Measurements from ENCODE around the gene ELMOD1. TPM values are rescaled to one million over a fixed set of nuclear protein-coding genes. Genes with fewer than 3 reads are reported as not detected.

Gene ELMOD1
- total and polyA plus RNA-seq, 7 experiments from 2014 or later: not detected

- intact Hi-C loops (cut with micrococcal nuclease): loop anchor here (2.0 to 10.0 kb wide), 9 partner anchors 15 to 1487 kb away; partner anchors contain the start of genes C11orf65 (in 2 of the 2), POGLUT3 (in 2 of the 2), AASDHPPT (in 1 of the 2) and ACAT1 (in 1 of the 2)
- POLR2A ChIA-PET: no interaction called here
- H3K9me3 Mint-ChIP-seq: no peaks in the 10 kb centered on the region
- ATAC-seq (no peak), DNase-seq (no peak)
- Histone ChIP-seq H3K4me3 (ENCODE audit: low read length) (no peak overlapping the region), H3K36me3 (ENCODE audit: control insufficient read depth in 2 of 3, insufficient read depth in 3 of 3, low read length in 3 of 3) (peaks cover 0 to 16% (median 3%) of the 10 kb centered on the region in 3 experiments), H3K4me1 (ENCODE audit: control insufficient read depth in 2 of 2, insufficient read depth in 2 of 2, low read length in 2 of 2) (peaks cover 8 to 15% of the 10 kb centered on the region in 2 donors), H3K27me3 (ENCODE audit: control insufficient read depth in 2 of 2, insufficient read depth in 2 of 2, low read length in 2 of 2) (no peaks in the 10 kb centered on the region), H3K9me3 (ENCODE audit: control insufficient read depth in 2 of 3, low read length in 3 of 3) (no peaks in the 10 kb centered on the region), H3K27ac (ENCODE audit: low read depth, low read length) (no peak overlapping the region)
- peak overlapping the region in 1 of 9 donors; percentile 8 for H3K27ac Mint-ChIP-seq
- CTCF ChIA-PET: no interaction called here
- no peaks in the 10 kb centered on the region for H3K27me3 Mint-ChIP-seq
- H3K4me1 Mint-ChIP-seq: peaks cover 26 to 63% (median 53%) of the 10 kb centered on the region in 7 donors
- H3K4me3 Mint-ChIP-seq: no peak overlapping the region
- peaks cover 0 to 22% (median 5%) of the 10 kb centered on the region in 5 donors for H3K36me3 Mint-ChIP-seq
Measured at GRCh38 chr11:107561688-107562087, 29.3 kb upstream of the ELMOD1 start.

- no peaks in the 10 kb centered on the region for H3K27me3 Mint-ChIP-seq
- Histone ChIP-seq H3K4me3 (ENCODE audit: low read length) (no peak overlapping the region), H3K27ac (ENCODE audit: low read depth, low read length) (no peak overlapping the region), H3K9me3 (ENCODE audit: control insufficient read depth in 2 of 3, low read length in 3 of 3) (no peaks in the 10 kb centered on the region), H3K36me3 (ENCODE audit: control insufficient read depth in 2 of 3, insufficient read depth in 3 of 3, low read length in 3 of 3) (peaks cover 0 to 16% (median 3%) of the 10 kb centered on the region in 3 experiments), H3K27me3 (ENCODE audit: control insufficient read depth in 2 of 2, insufficient read depth in 2 of 2, low read length in 2 of 2) (no peaks in the 10 kb centered on the region), H3K4me1 (ENCODE audit: control insufficient read depth in 2 of 2, insufficient read depth in 2 of 2, low read length in 2 of 2) (peaks cover 8 to 20% of the 10 kb centered on the region in 2 donors)
- DNase-seq (no peak), ATAC-seq (no peak)
- CTCF ChIA-PET: interaction anchor here (0.6 to 5.2 kb wide), 8 partner anchors 10 to 208 kb away, joined by 3 to 40 read pairs (median 4); partner anchors contain the start of gene CWF19L2
- intact Hi-C loops (cut with micrococcal nuclease): loop anchor here (1.0 to 10.0 kb wide), 13 partner anchors 14 to 1488 kb away; partner anchors contain the start of genes C11orf65 (in 2 of the 2), POGLUT3 (in 2 of the 2), AASDHPPT (in 1 of the 2) and ACAT1 (in 1 of the 2)
- peaks cover 0 to 20% (median 4%) of the 10 kb centered on the region in 5 donors for H3K36me3 Mint-ChIP-seq
- H3K27ac Mint-ChIP-seq: peak overlapping the region in 3 of 9 donors; percentile 28 to 74 (median 35)
- no peaks in the 10 kb centered on the region for H3K9me3 Mint-ChIP-seq
- POLR2A ChIA-PET: interaction anchor here (0.9 to 1.2 kb wide), 2 partner anchors 10 to 105 kb away, joined by 3 read pairs; partner anchors contain the start of gene CWF19L2
- H3K4me1 Mint-ChIP-seq: peaks cover 28 to 69% (median 58%) of the 10 kb centered on the region in 7 donors
- H3K4me3 Mint-ChIP-seq: peak overlapping the region in 1 of 10 donors; percentile 2
Measured at GRCh38 chr11:107562647-107563208, 28.2 kb upstream of the ELMOD1 start.

DNA sequence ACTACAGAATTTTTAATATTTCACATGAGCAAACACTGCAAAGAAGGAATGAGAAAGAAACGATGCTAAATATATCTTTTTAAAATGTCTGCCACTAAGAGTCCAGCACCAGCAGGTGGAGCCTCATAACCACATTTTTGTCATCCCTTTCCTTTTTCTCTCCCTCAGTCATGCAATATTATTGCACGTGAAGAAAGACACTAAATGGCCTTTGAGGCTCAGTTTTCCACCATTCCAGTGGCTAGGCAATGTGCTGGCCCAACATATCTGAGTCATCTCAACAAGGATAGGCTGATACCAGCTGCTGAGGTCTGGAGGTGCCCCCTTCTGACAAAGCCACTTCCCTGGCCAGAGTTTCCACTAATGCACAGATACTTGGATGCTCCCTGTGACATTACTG is 27.2 kb upstream of the ELMOD1 start:
- H3K9me3 ChIP-seq (ENCODE audit: control insufficient read depth in 2 of 3, low read length in 3 of 3): no peaks in the 10 kb centered on the region
- H3K36me3 ChIP-seq (ENCODE audit: control insufficient read depth in 2 of 3, insufficient read depth in 3 of 3, low read length in 3 of 3): peaks cover 0 to 11% (median 3%) of the 10 kb centered on the region in 3 experiments
- ChIA-PET POLR2A (interaction anchor here (0.8 to 3.7 kb wide), 3 partner anchors 8 to 106 kb away, joined by 3 to 23 read pairs (median 3); partner anchors contain the start of gene CWF19L2), CTCF (interaction anchor here (0.6 to 5.2 kb wide), 8 partner anchors 9 to 208 kb away, joined by 3 to 40 read pairs (median 4); partner anchors contain the start of gene CWF19L2)
- peaks cover 8 to 20% of the 10 kb centered on the region in 2 donors for H3K4me1 ChIP-seq (ENCODE audit: control insufficient read depth in 2 of 2, insufficient read depth in 2 of 2, low read length in 2 of 2)
- no peak overlapping the region for H3K4me3 ChIP-seq (ENCODE audit: low read length)
- no peak for ATAC-seq
- Mint-ChIP-seq H3K4me3 (peak overlapping the region in 8 of 10 donors; percentile 1 to 94 (median 53)), H3K36me3 (peaks cover 0 to 20% (median 4%) of the 10 kb centered on the region in 5 donors), H3K27ac (peak overlapping the region in 7 of 9 donors; percentile 4 to 89 (median 65)), H3K4me1 (peaks cover 28 to 73% (median 58%) of the 10 kb centered on the region in 7 donors), H3K27me3 (no peaks in the 10 kb centered on the region), H3K9me3 (no peaks in the 10 kb centered on the region)
- H3K27ac ChIP-seq (ENCODE audit: low read depth, low read length): peak overlapping the region; percentile 19
- intact Hi-C loops (cut with micrococcal nuclease): loop anchor here (1.0 to 10.0 kb wide), 15 partner anchors 13 to 1489 kb away; partner anchors contain the start of genes C11orf65 (in 2 of the 2), ELMOD1 (in 2 of the 2), POGLUT3 (in 2 of the 2) and AASDHPPT (in 1 of the 2)
- no peaks in the 10 kb centered on the region for H3K27me3 ChIP-seq (ENCODE audit: control insufficient read depth in 2 of 2, insufficient read depth in 2 of 2, low read length in 2 of 2)
- peak in 7 of 9 donors; percentile 22 to 50 (median 35) for DNase-seq

- H3K36me3 Mint-ChIP-seq: peaks cover 0 to 10% (median 0%) of the 10 kb centered on the region in 5 donors
- H3K27ac Mint-ChIP-seq: peak overlapping the region; percentile 87 to 97 (median 90)
- H3K4me1 ChIP-seq (ENCODE audit: control insufficient read depth in 2 of 2, insufficient read depth in 2 of 2, low read length in 2 of 2): peaks cover 8 to 20% of the 10 kb centered on the region in 2 donors
- H3K27ac ChIP-seq (ENCODE audit: low read depth, low read length): peak overlapping the region; percentile 73
- no peaks in the 10 kb centered on the region for H3K27me3 Mint-ChIP-seq
- CTCF ChIA-PET: interaction anchor here (2.0 to 5.2 kb wide), 2 partner anchors 124 to 206 kb away, joined by 4 to 40 read pairs; no protein-coding TSS in a partner anchor
- POLR2A ChIA-PET: interaction anchor here (3.7 kb wide), 1 partner anchor 107 kb away, joined by 23 read pairs; the partner anchor contains the start of gene CWF19L2
- ATAC-seq (no peak), DNase-seq (peak in 1 of 9 donors; percentile 2)
- H3K36me3 ChIP-seq (ENCODE audit: control insufficient read depth in 2 of 3, insufficient read depth in 3 of 3, low read length in 3 of 3): peaks cover 0 to 3% (median 0%) of the 10 kb centered on the region in 3 experiments
- peak overlapping the region; percentile 98 for H3K4me3 ChIP-seq (ENCODE audit: low read length)
- intact Hi-C loops (cut with micrococcal nuclease): loop anchor here (1.0 to 10.0 kb wide), 19 partner anchors 16 to 1543 kb away; partner anchors contain the start of genes AASDHPPT (in 2 of the 2), ACAT1 (in 2 of the 2), ATM (in 2 of the 2) and C11orf65 (in 2 of the 2)
- H3K4me1 Mint-ChIP-seq: peaks cover 28 to 70% (median 58%) of the 10 kb centered on the region in 7 donors
- no peaks in the 10 kb centered on the region for H3K9me3 Mint-ChIP-seq
- peak overlapping the region; percentile 87 to 98 (median 94) for H3K4me3 Mint-ChIP-seq
- H3K9me3 ChIP-seq (ENCODE audit: control insufficient read depth in 2 of 3, low read length in 3 of 3): no peaks in the 10 kb centered on the region
- no peaks in the 10 kb centered on the region for H3K27me3 ChIP-seq (ENCODE audit: control insufficient read depth in 2 of 2, insufficient read depth in 2 of 2, low read length in 2 of 2)
Measured at GRCh38 chr11:107564877-107565218, 26.1 kb upstream of the ELMOD1 start.

- CTCF ChIA-PET: interaction anchor here (0.6 to 5.2 kb wide), 2 partner anchors 124 to 224 kb away, joined by 3 to 40 read pairs; no protein-coding TSS in a partner anchor
Measured at GRCh38 chr11:107565219-107565937, 25.6 kb upstream of the ELMOD1 start, which contains the start of gene ALKBH8. ALKBH8 (minus strand) TSS chr11:107565735; CDS start chr11:107560893, 4,842 bp downstream.

More at GRCh38 chr11:107565219-107565937, 25.6 kb upstream of the ELMOD1 start, which contains the start of gene ALKBH8:
- H3K36me3 Mint-ChIP-seq: peaks cover 0 to 7% (median 0%) of the 10 kb centered on the region in 5 donors
- H3K4me1 Mint-ChIP-seq: peaks cover 28 to 70% (median 58%) of the 10 kb centered on the region in 7 donors
- peak within 1 kb of the TSS; percentile 87 to 97 (median 90) for H3K27ac Mint-ChIP-seq
- intact Hi-C loops (cut with micrococcal nuclease): loop anchor here (1.0 to 10.0 kb wide), 17 partner anchors 16 to 1543 kb away; partner anchors contain the start of genes AASDHPPT (in 2 of the 2), ACAT1 (in 2 of the 2), ATM (in 2 of the 2) and C11orf65 (in 2 of the 2)
- ATAC-seq (peak; percentile 96), DNase-seq (peak; percentile 50 to 77 (median 75))
- no peaks in the 10 kb centered on the region for H3K9me3 Mint-ChIP-seq
- H3K27me3 Mint-ChIP-seq: peaks cover 0 to 3% (median 0%) of the 10 kb centered on the region in 5 donors
- peak within 1 kb of the TSS; percentile 98 for H3K4me3 ChIP-seq (ENCODE audit: low read length)
- H3K4me3 Mint-ChIP-seq: peak within 1 kb of the TSS; percentile 87 to 98 (median 94)
- peaks cover 8 to 20% of the 10 kb centered on the region in 2 donors for H3K4me1 ChIP-seq (ENCODE audit: control insufficient read depth in 2 of 2, insufficient read depth in 2 of 2, low read length in 2 of 2)
- POLR2A ChIA-PET: interaction anchor here (3.7 kb wide), 1 partner anchor 107 kb away, joined by 23 read pairs; the partner anchor contains the start of gene CWF19L2
- peak within 1 kb of the TSS; percentile 73 for H3K27ac ChIP-seq (ENCODE audit: low read depth, low read length)
- H3K36me3 ChIP-seq (ENCODE audit: control insufficient read depth in 2 of 3, insufficient read depth in 3 of 3, low read length in 3 of 3): peaks cover 0 to 2% (median 0%) of the 10 kb centered on the region in 3 experiments
- H3K27me3 ChIP-seq (ENCODE audit: control insufficient read depth in 2 of 2, insufficient read depth in 2 of 2, low read length in 2 of 2): no peaks in the 10 kb centered on the region
- no peaks in the 10 kb centered on the region for H3K9me3 ChIP-seq (ENCODE audit: control insufficient read depth in 2 of 3, low read length in 3 of 3)
